SK-N-SH (cell line): ENCODE measurements around the gene ZBED4. TPM values are rescaled to one million over a fixed set of nuclear protein-coding genes. Genes with fewer than 3 reads are reported as not detected.
A peak's percentile ranks its signal among the peaks of the same experiment; 100 is the strongest.
"Not testable (repeated sequence)": the region's sequence is repeated elsewhere in the genome, so short reads cannot be mapped to it uniquely, and the experiment has no call there.

Source experiments
- CTCF ChIA-PET: fragments of 300-600, 350-600 bp; formaldehyde crosslinking; extraction: SDS; loops from one replicate; lab custom pipeline; 2021; lab: Yijun Ruan, JAX
- POLR2A ChIA-PET: fragments of 350-600 bp; sonication (Branson Sonifier 250); formaldehyde crosslinking; extraction: SDS; loops from one replicate; lab custom pipeline; 2020; ENCODE audit warnings: antibody characterized with exemption, inconsistent platforms; lab: Yijun Ruan, JAX
- DNase-seq: peaks from one replicate; pipeline ENCODE4 v3.0.0; 2012
- H2AFZ ChIP-seq: fragments of 200-600 bp; sonication (generic); 2 replicates; pipeline ENCODE4 v1.8.1; 2016; ENCODE audit warnings: antibody characterized with exemption, mild to moderate bottlenecking, low read depth
- H3F3A ChIP-seq: fragments of 200-600 bp; sonication (generic); replicated peaks from 2 replicates; pipeline ENCODE3; 2016; ENCODE audit warnings: antibody characterized with exemption, mild to moderate bottlenecking; ENCODE audit not compliant: insufficient read depth
- H3K27ac ChIP-seq, 2 experiments: fragments of 200-500 bp in 1 of 2; fragments of 200-600 bp in 1 of 2; sonication (Bioruptor generic) in 1 of 2; sonication (generic), shearing (Covaris generic) in 1 of 2; 2 replicates each; pipeline versions ENCODE4 v1.5.1 to v1.6.1; 2014 to 2016; ENCODE audit warnings: low read depth in 2 of 2, inconsistent platforms in 1 of 2, low read length in 1 of 2, mild to moderate bottlenecking in 1 of 2, mixed read lengths in 1 of 2
- H3K27me3 ChIP-seq: fragments of 200-600 bp; sonication (generic), shearing (Covaris generic); 2 replicates; pipeline ENCODE4 v1.6.1; 2016; ENCODE audit warnings: mixed run types; ENCODE audit not compliant: insufficient read depth
- H3K36me3 ChIP-seq, 2 experiments: fragments of 200-500 bp in 1 of 2; fragments of 200-600 bp in 1 of 2; sonication (Bioruptor generic) in 1 of 2; sonication (generic) in 1 of 2; replicated peaks in 1 of 2; 2 replicates each; pipeline versions ENCODE3 to v1.5.1; 2014 to 2016; ENCODE audit warnings: low read length in 1 of 2, mild to moderate bottlenecking in 1 of 2; ENCODE audit not compliant: insufficient read depth in 2 of 2, control insufficient read depth in 1 of 2
- H3K4me1 ChIP-seq, 2 experiments: fragments of 200-500 bp in 1 of 2; fragments of 200-600 bp in 1 of 2; sonication (Bioruptor generic) in 1 of 2; sonication (generic), shearing (Covaris generic) in 1 of 2; 2 replicates each; pipeline versions ENCODE4 v1.5.1 to v1.6.1; 2014 to 2016; ENCODE audit warnings: low read depth in 1 of 2, low read length in 1 of 2, mixed run types in 1 of 2; ENCODE audit not compliant: insufficient read depth in 2 of 2, control insufficient read depth in 1 of 2
- H3K4me2 ChIP-seq: fragments of 200-600 bp; sonication (generic), shearing (Covaris generic); 2 replicates; pipeline ENCODE4 v1.6.1; 2017; ENCODE audit warnings: mixed run types
- H3K4me3 ChIP-seq, 2 experiments: fragments of 200-500 bp in 1 of 2; fragments of 200-600 bp in 1 of 2; sonication (Bioruptor generic) in 1 of 2; sonication (generic), shearing (Covaris generic) in 1 of 2; 2 replicates each; pipeline versions ENCODE4 v1.5.1 to v1.8.1; 2014 to 2016; ENCODE audit warnings: low read depth in 2 of 2, inconsistent platforms in 1 of 2, low read length in 1 of 2, mild to moderate bottlenecking in 1 of 2, mixed read lengths in 1 of 2, moderate library complexity in 1 of 2
- H3K79me2 ChIP-seq: fragments of 200-600 bp; sonication (generic); 2 replicates; pipeline ENCODE4 v1.8.1; 2017; ENCODE audit warnings: mild to moderate bottlenecking; ENCODE audit not compliant: insufficient read depth
- H3K9ac ChIP-seq: fragments of 200-600 bp; sonication (generic); 2 replicates; pipeline ENCODE4 v1.6.1; 2017; ENCODE audit warnings: mixed run types
- H3K9me2 ChIP-seq: fragments of 200-600 bp; sonication (generic); 2 replicates; pipeline ENCODE4 v1.6.1; 2017; ENCODE audit warnings: mixed run types
- H3K9me3 ChIP-seq: fragments of 200-600 bp; sonication (generic); 2 replicates; pipeline ENCODE4 v1.6.1; 2017; ENCODE audit warnings: mixed run types, mild to moderate bottlenecking, moderate library complexity
- H4K20me1 ChIP-seq: fragments of 200-600 bp; sonication (generic); 2 replicates; pipeline ENCODE4 v1.6.1; 2017; ENCODE audit warnings: mild to moderate bottlenecking, mixed run types; ENCODE audit not compliant: insufficient read depth
- CTCF ChIP-seq: fragments of 200-600 bp; sonication (generic); IDR thresholded peaks from 2 replicates; pipeline ENCODE4 v1.6.1; 2017; ENCODE audit warnings: antibody characterized with exemption, mild to moderate bottlenecking, moderate library complexity
- EZH2phosphoT487 ChIP-seq: fragments of 200-600 bp; sonication (generic); IDR thresholded peaks from 2 replicates; pipeline ENCODE4 v1.6.1; 2017; ENCODE audit warnings: low read depth, mixed run types, mild to moderate bottlenecking, antibody characterized with exemption, moderate library complexity, borderline replicate concordance
- FOXM1 ChIP-seq: IDR thresholded peaks from 2 replicates; pipeline ENCODE4 v1.4.0; 2012; ENCODE audit warnings: low read depth, mild to moderate bottlenecking
- JUND ChIP-seq: IDR thresholded peaks from 2 replicates; pipeline ENCODE4 v1.4.0; 2012
- MXI1 ChIP-seq: IDR thresholded peaks from 2 replicates; pipeline ENCODE4 v1.6.1; 2012; ENCODE audit warnings: mild to moderate bottlenecking, low read depth, low read length, improper control_type of control experiment
- NFIC ChIP-seq: IDR thresholded peaks from 2 replicates; pipeline ENCODE4 v1.4.0; 2012; ENCODE audit warnings: borderline replicate concordance
- WGBS: methylation state at CpG from one replicate; pipeline ENCODE4 v1.1.6; 2017; ENCODE audit warnings: low lambda C conversion rate; 5-methylcytosine and 5-hydroxymethylcytosine counted together
- polyA plus RNA-seq, 3 experiments: library from polyadenylated mRNA; depleted of rRNA; stranded (reverse); fragments of >200 nt; gene quantifications; 2 replicates each; pipeline ENCODE4 v1.2.3, GENCODE V29; 2012
- TF ChIP-seq, protein P1 (sequence below): IDR thresholded peaks from 2 replicates; pipeline ENCODE4 v1.4.0; 2012; ENCODE audit warnings: low read depth

The ZBED4 gene
- polyA plus RNA-seq, 1 of the 3 experiments (the other 2 are of a cell fraction): 7.9 TPM

- Histone ChIP-seq H3K9ac (no peak overlapping the region), H3K27ac (no peak overlapping the region), H3K9me3 (no peaks in the 10 kb centered on the region), H3K4me1 (peaks cover 0 to 19% of the 10 kb centered on the region in 2 experiments; a peak in 2 of 4 replicates), H2AFZ (no peak overlapping the region), H4K20me1 (peaks cover 20% of the 10 kb centered on the region), H3K27me3 (peaks cover 28% of the 10 kb centered on the region), H3K36me3 (no peaks in the 10 kb centered on the region), H3K4me3 (no peak overlapping the region), H3K4me2 (no peak overlapping the region), H3K79me2 (peaks cover 21% of the 10 kb centered on the region), H3F3A (peaks cover 11% of the 10 kb centered on the region), H3K9me2 (no peaks in the 10 kb centered on the region)
- no peak for DNase-seq
- POLR2A ChIA-PET: no interaction called here
- WGBS: 97% methylated on average over 7 of the region's 10 CpGs
- TF ChIP-seq JUND: no peak
- no peak for TF ChIP-seq EZH2phosphoT487
- no peak for TF ChIP-seq FOXM1
- TF ChIP-seq CTCF: no peak
- CTCF ChIA-PET: no interaction called here
Observed at GRCh38 chr22:49850959-49851802, 2.5 kb upstream of the ZBED4 start.

- H4K20me1 ChIP-seq: peaks cover 34% of the 10 kb centered on the region
- peaks cover 33% of the 10 kb centered on the region for H3K79me2 ChIP-seq
- H3K36me3 ChIP-seq, H3K9me3 ChIP-seq, H3K9me2 ChIP-seq, POLR2A ChIA-PET, DNase-seq, CTCF ChIA-PET: not testable (repeated sequence)
- WGBS: 85% methylated on average over 13 of the region's 13 CpGs
- peaks cover 21% of the 10 kb centered on the region for H3K27me3 ChIP-seq
- H2AFZ ChIP-seq: peak overlapping the region; percentile 90
- peak overlapping the region; percentile 93; the same call in 1 of the 2 replicates for H3K9ac ChIP-seq
- peak overlapping the region; percentile 92 to 93; a peak in 3 of 4 replicates for H3K27ac ChIP-seq
- H3K4me2 ChIP-seq: peak overlapping the region; percentile 91
- H3K4me3 ChIP-seq: peak overlapping the region; percentile 77 to 89
- H3K4me1 ChIP-seq: peaks cover 0 to 23% of the 10 kb centered on the region in 2 experiments; a peak in 2 of 4 replicates
- H3F3A ChIP-seq: peaks cover 11% of the 10 kb centered on the region
Observed at GRCh38 chr22:49852568-49852897, 1.1 kb upstream of the ZBED4 start.

- H3K27me3 ChIP-seq: peaks cover 5% of the 10 kb centered on the region; the same call in 1 of the 2 replicates
- peaks cover 0 to 21% of the 10 kb centered on the region in 2 experiments; a peak in 2 of 4 replicates for H3K4me1 ChIP-seq
- WGBS: under 1% methylated on average over 23 of the region's 101 CpGs
- H3K36me3 ChIP-seq: peaks cover 0 to 2% of the 10 kb centered on the region in 2 experiments
- peak overlapping the region; percentile 60 to 68; a peak in 3 of 4 replicates for H3K27ac ChIP-seq
- H3K9ac ChIP-seq: peak overlapping the region; percentile 87
- peak overlapping the region; percentile 63 to 83 for H3K4me3 ChIP-seq
- H3K9me3 ChIP-seq: no peaks in the 10 kb centered on the region
- CTCF ChIA-PET: no interaction called here
- POLR2A ChIA-PET: no interaction called here
- H3K9me2 ChIP-seq: no peaks in the 10 kb centered on the region
- peak; percentile 59 for DNase-seq
- no peak overlapping the region for H2AFZ ChIP-seq
- peaks cover 50% of the 10 kb centered on the region for H3K79me2 ChIP-seq
- H3F3A ChIP-seq: peaks cover 11% of the 10 kb centered on the region
- H3K4me2 ChIP-seq: peak overlapping the region; percentile 95
- H4K20me1 ChIP-seq: peaks cover 50% of the 10 kb centered on the region
- TF ChIP-seq, protein P1, sequence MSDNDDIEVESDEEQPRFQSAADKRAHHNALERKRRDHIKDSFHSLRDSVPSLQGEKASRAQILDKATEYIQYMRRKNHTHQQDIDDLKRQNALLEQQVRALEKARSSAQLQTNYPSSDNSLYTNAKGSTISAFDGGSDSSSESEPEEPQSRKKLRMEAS: 0 out of 2 replicates have a peak, but pooled peaks have one; percentile 17
- TF ChIP-seq NFIC (no peak), MXI1 (peak; percentile 76)
- TF ChIP-seq, all 33 proteins: peak for 2
Observed at GRCh38 chr22:49853981-49854831, 562 bp downstream of the ZBED4 start.
